Esophagus muscularis mucosa (tissue), 4 donors: Measurements from ENCODE around the gene RPL10A. TPM values are rescaled to one million over a fixed set of nuclear protein-coding genes. Genes with fewer than 3 reads are reported as not detected.
A peak's percentile ranks its signal among the peaks of the same experiment; 100 is the strongest.

Experiments used
- DNase-seq: peaks from one replicate; pipeline ENCODE4 v3.0.0-alpha.2; 2017; ENCODE audit errors: extremely low spot score
- H3K27ac ChIP-seq, 4 donors: fragments of 200-600 bp; sonication (generic); replicated peaks in 1 of 4; 1 replicate in 3 of 4; 2 replicates in 1 of 4; pipeline ENCODE4 v1.5.1; 2016 to 2019; ENCODE audit warnings: mild to moderate bottlenecking in 1 of 4
- H3K27me3 ChIP-seq, 4 donors: fragments of 200-600 bp; sonication (generic); one replicate each; pipeline versions ENCODE4 v1.5.1 to v1.6.0; 2016 to 2019
- H3K36me3 ChIP-seq, 4 donors: fragments of 200-600 bp; sonication (generic); one replicate each; pipeline ENCODE4 v1.5.1; 2016 to 2019
- H3K4me1 ChIP-seq, 4 donors: fragments of 200-600 bp; sonication (generic); one replicate each; pipeline ENCODE4 v1.5.1; 2016 to 2019
- H3K4me3 ChIP-seq, 4 donors: fragments of 200-600 bp; sonication (generic); 1 replicate in 2 of 4; 2 replicates in 2 of 4; pipeline ENCODE4 v1.5.1; 2016 to 2019; ENCODE audit warnings: mild to moderate bottlenecking in 4 of 4, moderate library complexity in 1 of 4
- H3K9me3 ChIP-seq, 4 donors: fragments of 200-600 bp; sonication (generic); 1 replicate in 3 of 4; 2 replicates in 1 of 4; pipeline ENCODE4 v1.5.1; 2016 to 2019
- EP300 ChIP-seq: sonication (generic); formaldehyde crosslinking; IDR thresholded peaks from one replicate; pipeline ENCODE4 v1.6.1; 2017; ENCODE audit warnings: antibody characterized with exemption
- POLR2A ChIP-seq: fragments of 450-650 bp; IDR thresholded peaks from one replicate; pipeline ENCODE4 v1.6.1; 2017; ENCODE audit warnings: antibody characterized with exemption, moderate library complexity, mild to moderate bottlenecking, low read depth
- POLR2AphosphoS5 ChIP-seq, 2 donors: sonication (generic); formaldehyde crosslinking; IDR thresholded peaks; one replicate each; pipeline ENCODE4 v1.6.1; 2017; ENCODE audit warnings: antibody characterized with exemption in 2 of 2
- WGBS: methylation state at CpG from one replicate; pipeline ENCODE4 v1.1.5; 2018; 5-methylcytosine and 5-hydroxymethylcytosine counted together
- intact Hi-C: fragments of 100-400 bp; cut with DNase I; formaldehyde crosslinking; loops from one replicate; pipeline ENCODE4 v1.15.1; 2023
- total RNA-seq, 4 donors: library from RNA; depleted of rRNA; stranded (reverse); fragments of >200 nt; gene quantifications; one replicate each; pipeline versions ENCODE4 v1.1.0 to v1.2.1, GENCODE V29; 2016
- TF ChIP-seq, protein P1 (sequence below), 3 experiments: fragments of 200-600 bp in 2 of 3; fragments of 450-650 bp in 1 of 3; sonication (generic) in 2 of 3; IDR thresholded peaks; one replicate each; pipeline ENCODE4 v1.5.1; 2017 to 2019; ENCODE audit warnings: antibody characterized with exemption in 3 of 3, mild to moderate bottlenecking in 2 of 3, moderate library complexity in 1 of 3

Gene RPL10A
- total RNA-seq, 4 donors from 2014 or later, result 1,484 to 1,840 (median 1,566) TPM

DNA sequence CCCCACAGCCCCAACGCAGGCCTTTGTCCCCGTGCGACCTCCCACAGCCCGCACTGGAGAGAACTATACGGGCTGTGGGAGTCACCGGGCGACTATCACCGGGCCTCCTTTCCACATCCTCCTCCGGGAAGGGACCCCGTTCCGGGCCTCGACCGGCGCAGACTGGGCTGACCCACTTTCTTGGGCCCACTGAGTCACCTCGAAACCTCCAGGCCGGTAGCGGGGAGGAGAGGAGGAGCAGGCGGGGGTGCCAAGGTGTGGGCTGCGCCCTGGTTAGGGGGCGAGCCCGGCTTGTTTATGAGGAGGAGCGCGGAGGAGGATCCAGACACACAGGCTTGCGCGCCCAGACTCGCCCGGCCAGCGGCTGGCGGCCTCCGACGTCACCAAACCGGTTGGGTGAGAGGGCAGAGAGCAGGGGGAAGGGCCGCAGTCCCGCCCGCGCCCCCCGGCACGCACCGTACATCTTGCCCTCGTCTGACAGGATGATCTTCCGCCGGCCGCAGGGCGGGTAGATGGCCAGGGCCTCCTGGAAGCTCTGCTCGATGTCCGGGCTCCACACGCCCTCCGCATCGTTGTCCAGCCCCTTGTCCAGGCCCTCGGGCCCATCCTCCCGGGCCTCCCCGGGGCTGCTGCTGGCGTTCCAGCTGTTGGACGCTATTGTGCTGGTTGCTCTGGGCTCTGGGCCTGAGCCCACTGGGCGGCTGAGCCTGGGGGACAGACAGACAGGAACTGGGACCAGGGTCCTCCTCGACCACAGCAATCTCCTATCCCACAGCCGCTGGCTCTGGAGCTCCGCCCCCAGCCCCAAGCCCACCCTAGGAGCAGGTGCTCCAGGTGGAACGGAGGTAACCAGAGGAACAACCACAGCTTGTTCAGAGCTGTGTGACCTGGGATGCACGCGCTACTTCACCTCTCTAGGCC, 18.1 kb downstream of the RPL10A start:
- intact Hi-C loops, result no loop called here
- Histone ChIP-seq H3K4me3 (peak overlapping the region; percentile 32 to 38 (median 35)), H3K9me3 (no peaks in the 10 kb centered on the region), H3K27ac (peak overlapping the region; percentile 97 to 100 (median 99)), H3K27me3 (no peaks in the 10 kb centered on the region), H3K4me1 (peaks cover 59 to 100% (median 97%) of the 10 kb centered on the region in 4 donors), H3K36me3 (peaks cover 0 to 31% (median 23%) of the 10 kb centered on the region in 4 donors)
- TF ChIP-seq POLR2A, result no peak
- TF ChIP-seq POLR2AphosphoS5 (IDR thresholded peaks at IDR 0.05), result peak in 1 of 2 donors; percentile 25
- TF ChIP-seq, protein P1, sequence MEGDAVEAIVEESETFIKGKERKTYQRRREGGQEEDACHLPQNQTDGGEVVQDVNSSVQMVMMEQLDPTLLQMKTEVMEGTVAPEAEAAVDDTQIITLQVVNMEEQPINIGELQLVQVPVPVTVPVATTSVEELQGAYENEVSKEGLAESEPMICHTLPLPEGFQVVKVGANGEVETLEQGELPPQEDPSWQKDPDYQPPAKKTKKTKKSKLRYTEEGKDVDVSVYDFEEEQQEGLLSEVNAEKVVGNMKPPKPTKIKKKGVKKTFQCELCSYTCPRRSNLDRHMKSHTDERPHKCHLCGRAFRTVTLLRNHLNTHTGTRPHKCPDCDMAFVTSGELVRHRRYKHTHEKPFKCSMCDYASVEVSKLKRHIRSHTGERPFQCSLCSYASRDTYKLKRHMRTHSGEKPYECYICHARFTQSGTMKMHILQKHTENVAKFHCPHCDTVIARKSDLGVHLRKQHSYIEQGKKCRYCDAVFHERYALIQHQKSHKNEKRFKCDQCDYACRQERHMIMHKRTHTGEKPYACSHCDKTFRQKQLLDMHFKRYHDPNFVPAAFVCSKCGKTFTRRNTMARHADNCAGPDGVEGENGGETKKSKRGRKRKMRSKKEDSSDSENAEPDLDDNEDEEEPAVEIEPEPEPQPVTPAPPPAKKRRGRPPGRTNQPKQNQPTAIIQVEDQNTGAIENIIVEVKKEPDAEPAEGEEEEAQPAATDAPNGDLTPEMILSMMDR (IDR thresholded peaks at IDR 0.05), result no peak
- no peak for TF ChIP-seq EP300
- 60% methylated on average over 26 of the region's 61 CpGs for WGBS
- no peak for DNase-seq

DNA sequence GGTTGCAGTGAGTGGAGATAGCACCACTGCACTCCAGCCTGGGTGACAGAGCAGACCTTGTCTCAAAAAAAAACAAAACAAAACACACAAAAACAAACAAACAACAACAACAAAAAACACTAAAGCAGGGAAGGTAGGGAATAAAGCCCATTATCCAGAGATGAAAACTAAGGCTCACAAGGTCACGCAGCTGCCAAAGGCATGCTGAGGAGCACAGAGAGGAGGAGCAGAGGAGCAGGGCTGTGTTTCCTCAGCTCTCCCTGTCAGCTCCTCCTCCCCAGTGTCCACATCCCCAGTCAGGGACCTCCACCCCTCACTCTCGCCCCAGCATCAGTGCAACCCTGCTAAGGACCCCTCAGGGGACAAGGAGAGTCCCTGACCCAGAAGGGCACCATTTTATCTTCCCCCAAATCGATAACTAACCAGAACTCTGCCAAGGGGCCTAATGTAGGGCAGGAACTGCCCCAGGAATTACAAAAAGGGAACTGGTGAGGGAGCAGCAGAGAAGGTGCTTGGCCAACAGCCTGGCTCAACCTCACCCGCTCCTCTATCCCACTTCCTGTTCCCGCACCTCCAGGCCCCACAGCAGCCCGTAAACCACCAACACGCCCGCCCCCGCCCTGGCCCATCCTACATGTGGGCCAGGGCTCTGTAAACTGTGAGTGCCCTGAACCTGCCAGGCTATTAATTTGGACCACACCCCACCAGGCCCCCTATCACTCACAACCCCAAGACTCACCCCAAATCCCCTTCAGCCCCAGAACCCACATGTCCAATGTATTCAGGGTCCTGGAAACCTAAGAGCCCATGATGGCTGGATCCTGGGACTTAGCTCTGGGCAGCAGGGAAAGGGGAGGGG, 19.7 kb downstream of the RPL10A start:
- WGBS, result 24% methylated on average over 3 of the region's 9 CpGs
- Histone ChIP-seq H3K4me3 (peak overlapping the region in 1 of 4 donors; percentile 18), H3K27me3 (no peaks in the 10 kb centered on the region), H3K36me3 (peaks cover 0 to 22% (median 20%) of the 10 kb centered on the region in 4 donors), H3K4me1 (peaks cover 76 to 100% (median 100%) of the 10 kb centered on the region in 4 donors), H3K9me3 (no peaks in the 10 kb centered on the region), H3K27ac (peak overlapping the region; percentile 97 to 100 (median 99))
- intact Hi-C loops, result no loop called here
- TF ChIP-seq POLR2AphosphoS5 (IDR thresholded peaks at IDR 0.05), result peak in 1 of 2 donors; percentile 52
- TF ChIP-seq, protein P1 (IDR thresholded peaks at IDR 0.05), result no peak
- DNase-seq, result no peak

DNA sequence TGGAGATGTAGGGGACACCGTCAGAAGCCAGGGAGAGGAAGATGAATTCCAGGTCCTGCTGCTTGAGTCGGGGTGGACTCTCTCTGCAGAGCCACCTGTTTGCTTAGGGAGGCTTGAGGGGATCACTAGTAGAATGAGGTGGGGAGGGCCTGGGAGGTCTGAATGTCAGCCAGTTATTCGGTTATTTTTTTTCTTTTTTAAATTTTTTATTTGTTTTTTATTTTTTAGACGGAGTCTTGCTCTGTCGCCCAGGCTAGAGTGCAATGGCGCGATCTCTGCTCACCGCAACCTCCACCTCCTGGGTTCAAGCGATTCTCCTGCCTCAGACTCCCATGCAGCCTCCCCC, 20.3 kb downstream of the RPL10A start:
- Histone ChIP-seq H3K36me3 (peaks cover 0 to 19% (median 16%) of the 10 kb centered on the region in 4 donors), H3K4me1 (peaks cover 82 to 100% (median 100%) of the 10 kb centered on the region in 4 donors), H3K27me3 (no peaks in the 10 kb centered on the region), H3K4me3 (no peak overlapping the region), H3K27ac (peak overlapping the region; percentile 97 to 100 (median 99)), H3K9me3 (no peaks in the 10 kb centered on the region)
- no peak for DNase-seq
- intact Hi-C loops, result no loop called here
- TF ChIP-seq, protein P1 (IDR thresholded peaks at IDR 0.05), result no peak
- TF ChIP-seq POLR2A (no peak), EP300 (no peak), POLR2AphosphoS5 (IDR thresholded peaks at IDR 0.05) (no peak)
- 62% methylated on average over 9 of the region's 9 CpGs for WGBS

DNA sequence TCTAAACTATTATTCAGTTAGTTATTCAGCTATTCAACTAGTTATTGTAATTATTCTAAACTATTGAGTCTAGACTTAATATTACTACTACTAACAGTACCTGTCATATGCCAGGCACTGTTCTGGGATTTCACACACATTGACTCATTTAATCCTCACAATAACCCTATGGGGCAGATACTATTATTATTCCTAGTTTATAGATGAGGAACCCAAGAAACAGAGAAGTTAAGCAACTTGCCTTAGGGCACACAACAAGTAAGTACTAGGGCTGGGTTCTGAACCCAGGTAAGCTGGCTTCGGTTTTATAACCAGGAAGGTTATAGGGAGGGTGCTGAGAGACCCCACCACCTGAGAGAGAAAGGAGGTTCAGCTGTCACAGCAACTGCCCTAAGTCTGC, 20.9 kb downstream of the RPL10A start:
- Histone ChIP-seq H3K4me3 (no peak overlapping the region), H3K27me3 (no peaks in the 10 kb centered on the region), H3K27ac (peak overlapping the region; percentile 97 to 100 (median 99)), H3K9me3 (no peaks in the 10 kb centered on the region), H3K4me1 (peaks cover 87 to 100% (median 100%) of the 10 kb centered on the region in 4 donors), H3K36me3 (peaks cover 0 to 17% (median 13%) of the 10 kb centered on the region in 4 donors)
- TF ChIP-seq EP300 (no peak), POLR2A (no peak), POLR2AphosphoS5 (IDR thresholded peaks at IDR 0.05) (no peak)
- TF ChIP-seq, protein P1 (IDR thresholded peaks at IDR 0.05), result no peak
- 78% methylated on average over 1 of the region's 1 CpG for WGBS
- no peak for DNase-seq
- intact Hi-C loops, result no loop called here
